Stimulated activated naive CD8-positive, alpha-beta T cell treated with anti-CD3 and anti-CD28 coated beads, Interleukin-15, amount 100 ng/mL, for 72 hours (primary cell): ENCODE measurements around the gene RBM3.

Experiments
- ATAC-seq: fragments of 150-1000 bp; cut with Tn5 transposase; 2 replicates; pipeline ENCODE4 v1.10.0; 2021; ENCODE audit warnings: mild to moderate bottlenecking, moderate library complexity
- DNase-seq, 2 donors: peaks; one replicate each; pipeline ENCODE4 v3.0.0; 2021 to 2022
- H3K27ac Mint-ChIP-seq, 2 donors: one replicate each; pipeline ENCODE4 v1.8.0; 2022; ENCODE audit warnings: mild to moderate bottlenecking in 2 of 2, mixed read lengths in 2 of 2, moderate library complexity in 2 of 2
- H3K27me3 Mint-ChIP-seq: one replicate; pipeline ENCODE4 v1.8.0; 2022; ENCODE audit warnings: mixed read lengths
- H3K4me1 Mint-ChIP-seq: one replicate; pipeline ENCODE4 v1.8.0; 2022; ENCODE audit warnings: mild to moderate bottlenecking, mixed read lengths
- H3K4me3 Mint-ChIP-seq, 2 donors: one replicate each; pipeline ENCODE4 v1.8.0; 2022; ENCODE audit warnings: mild to moderate bottlenecking in 2 of 2, mixed read lengths in 2 of 2, moderate library complexity in 1 of 2
- H3K9me3 Mint-ChIP-seq, 2 donors: one replicate each; pipeline ENCODE4 v1.8.0; 2022; ENCODE audit warnings: mixed read lengths in 2 of 2

RBM3 gene

GRCh38 chrX:48597353-48598264 lies 23.3 kb downstream of the RBM3 start, which contains the start of gene WDR13:
Gene WDR13, plus strand, starts transcription at chrX:48597492. Its CDS starts 505 bp downstream, at chrX:48597997.
- peak; percentile 80 to 91 for DNase-seq
- Mint-ChIP-seq H3K4me1 (peaks cover 19% of the 10 kb centered on the region), H3K4me3 (peak within 1 kb of the TSS; percentile 93 to 98), H3K27ac (peak within 1 kb of the TSS; percentile 98 to 99), H3K27me3 (no peaks in the 10 kb centered on the region), H3K9me3 (no peaks in the 10 kb centered on the region)
- ATAC-seq: peak; percentile 92

- no peak for DNase-seq
- Mint-ChIP-seq H3K4me3 (peak overlapping the region; percentile 93 to 98), H3K27ac (peak overlapping the region in 1 of 2 donors; percentile 99), H3K9me3 (no peaks in the 10 kb centered on the region), H3K4me1 (peaks cover 19% of the 10 kb centered on the region), H3K27me3 (no peaks in the 10 kb centered on the region)
- ATAC-seq: no peak
Measured at GRCh38 chrX:48598614-48599013, 24.3 kb downstream of the RBM3 start.

GRCh38 chrX:48599341-48599740 lies 25.1 kb downstream of the RBM3 start:
- H3K9me3 Mint-ChIP-seq: no peaks in the 10 kb centered on the region
- H3K27ac Mint-ChIP-seq: no peak overlapping the region
- H3K27me3 Mint-ChIP-seq: no peaks in the 10 kb centered on the region
- H3K4me3 Mint-ChIP-seq: no peak overlapping the region
- no peak for ATAC-seq
- no peak for DNase-seq
- peaks cover 19% of the 10 kb centered on the region for H3K4me1 Mint-ChIP-seq

- ATAC-seq: no peak
- Mint-ChIP-seq H3K4me1 (peaks cover 19% of the 10 kb centered on the region), H3K27me3 (no peaks in the 10 kb centered on the region), H3K4me3 (no peak overlapping the region), H3K9me3 (no peaks in the 10 kb centered on the region), H3K27ac (no peak overlapping the region)
- no peak for DNase-seq
Measured at GRCh38 chrX:48600226-48600625, 25.9 kb downstream of the RBM3 start.

- H3K27ac Mint-ChIP-seq: no peak overlapping the region
- H3K4me1 Mint-ChIP-seq: peaks cover 19% of the 10 kb centered on the region
- no peaks in the 10 kb centered on the region for H3K9me3 Mint-ChIP-seq
- no peaks in the 10 kb centered on the region for H3K27me3 Mint-ChIP-seq
- DNase-seq (no peak), ATAC-seq (no peak)
- H3K4me3 Mint-ChIP-seq: no peak overlapping the region
Measured at GRCh38 chrX:48601741-48602394, 27.6 kb downstream of the RBM3 start.

GRCh38 chrX:48604701-48605100 lies 30.4 kb downstream of the RBM3 start:
- H3K4me1 Mint-ChIP-seq: no peaks in the 10 kb centered on the region
- no peaks in the 10 kb centered on the region for H3K9me3 Mint-ChIP-seq
- no peak overlapping the region for H3K4me3 Mint-ChIP-seq
- DNase-seq (no peak), ATAC-seq (no peak)
- no peak overlapping the region for H3K27ac Mint-ChIP-seq
- H3K27me3 Mint-ChIP-seq: no peaks in the 10 kb centered on the region

GRCh38 chrX:48606091-48606490 lies 31.8 kb downstream of the RBM3 start:
- Mint-ChIP-seq H3K9me3 (no peaks in the 10 kb centered on the region), H3K4me3 (no peak overlapping the region), H3K27me3 (no peaks in the 10 kb centered on the region), H3K4me1 (no peaks in the 10 kb centered on the region), H3K27ac (no peak overlapping the region)
- no peak for ATAC-seq
- no peak for DNase-seq

- H3K27me3 Mint-ChIP-seq: no peaks in the 10 kb centered on the region
- H3K4me1 Mint-ChIP-seq: peaks cover 5% of the 10 kb centered on the region
- H3K27ac Mint-ChIP-seq: no peak overlapping the region
- DNase-seq: no peak
- no peak overlapping the region for H3K4me3 Mint-ChIP-seq
- H3K9me3 Mint-ChIP-seq: no peaks in the 10 kb centered on the region
- no peak for ATAC-seq
Measured at GRCh38 chrX:48611703-48612102, 37.4 kb downstream of the RBM3 start.

- peak overlapping the region in 1 of 2 donors; percentile 12 for H3K27ac Mint-ChIP-seq
- no peaks in the 10 kb centered on the region for H3K27me3 Mint-ChIP-seq
- DNase-seq: no peak
- H3K9me3 Mint-ChIP-seq: no peaks in the 10 kb centered on the region
- no peak overlapping the region for H3K4me3 Mint-ChIP-seq
- H3K4me1 Mint-ChIP-seq: peaks cover 6% of the 10 kb centered on the region
- no peak for ATAC-seq
Measured at GRCh38 chrX:48613502-48614160, 39.3 kb downstream of the RBM3 start.

GRCh38 chrX:48616576-48616975 lies 42.3 kb downstream of the RBM3 start:
- ATAC-seq (no peak), DNase-seq (no peak)
- no peaks in the 10 kb centered on the region for H3K27me3 Mint-ChIP-seq
- H3K4me3 Mint-ChIP-seq: no peak overlapping the region
- H3K4me1 Mint-ChIP-seq: peaks cover 6% of the 10 kb centered on the region
- no peak overlapping the region for H3K27ac Mint-ChIP-seq
- H3K9me3 Mint-ChIP-seq: no peaks in the 10 kb centered on the region

- Mint-ChIP-seq H3K4me1 (peaks cover 6% of the 10 kb centered on the region), H3K4me3 (no peak overlapping the region), H3K9me3 (no peaks in the 10 kb centered on the region), H3K27ac (no peak overlapping the region), H3K27me3 (no peaks in the 10 kb centered on the region)
- ATAC-seq (no peak), DNase-seq (peak in 1 of 2 donors; percentile 10)
Measured at GRCh38 chrX:48617542-48618340, 43.5 kb downstream of the RBM3 start.

GRCh38 chrX:48626401-48627298 lies 52.4 kb downstream of the RBM3 start:
- ATAC-seq: no peak
- H3K4me3 Mint-ChIP-seq: no peak overlapping the region

More at GRCh38 chrX:48626401-48627298, 52.4 kb downstream of the RBM3 start:
- DNase-seq: no peak
- Mint-ChIP-seq H3K27me3 (no peaks in the 10 kb centered on the region), H3K27ac (no peak overlapping the region), H3K4me1 (no peaks in the 10 kb centered on the region), H3K9me3 (no peaks in the 10 kb centered on the region)
